Nephron (organoid): Measurements from ENCODE around the gene ALDH1A1.

Experiments
- H3K27ac Mint-ChIP-seq, 3 experiments: 2 replicates each; pipeline ENCODE4 v1.8.0; 2020; ENCODE audit warnings: mixed read lengths in 3 of 3, mild to moderate bottlenecking in 2 of 3, moderate library complexity in 1 of 3
- H3K27me3 Mint-ChIP-seq: 2 replicates; pipeline ENCODE4 v1.8.0; 2021; ENCODE audit warnings: low read depth, mild to moderate bottlenecking, moderate library complexity, mixed read lengths
- H3K36me3 Mint-ChIP-seq: 2 replicates; pipeline ENCODE4 v1.8.0; 2020; ENCODE audit warnings: low read depth, mixed read lengths
- H3K4me1 Mint-ChIP-seq: 2 replicates; pipeline ENCODE4 v1.8.0; 2020; ENCODE audit warnings: mixed read lengths
- H3K4me3 Mint-ChIP-seq, 3 experiments: 2 replicates each; pipeline ENCODE4 v1.8.0; 2020; ENCODE audit warnings: mild to moderate bottlenecking in 3 of 3, mixed read lengths in 3 of 3, moderate library complexity in 2 of 3
- H3K9me3 Mint-ChIP-seq: 2 replicates; pipeline ENCODE4 v1.8.0; 2020; ENCODE audit warnings: mixed read lengths
- TF ChIP-seq, protein P1 (sequence below), 3 experiments: fragments of 200-600 bp; sonication (generic); IDR thresholded peaks; one replicate each; pipeline ENCODE4 v1.5.0; 2021; ENCODE audit warnings: antibody characterized with exemption in 3 of 3; ENCODE audit not compliant: unreplicated experiment in 3 of 3

ALDH1A1 gene

GRCh38 chr9:72858089-72858912, 94.6 kb downstream of the ALDH1A1 start:
- Mint-ChIP-seq H3K9me3 (no peaks in the 10 kb centered on the region), H3K4me1 (peaks cover 17% of the 10 kb centered on the region), H3K27ac (peak overlapping the region in 1 of 3 experiments; percentile 79), H3K4me3 (no peak overlapping the region), H3K27me3 (peaks cover 5% of the 10 kb centered on the region), H3K36me3 (no peaks in the 10 kb centered on the region)
- TF ChIP-seq, protein P1, sequence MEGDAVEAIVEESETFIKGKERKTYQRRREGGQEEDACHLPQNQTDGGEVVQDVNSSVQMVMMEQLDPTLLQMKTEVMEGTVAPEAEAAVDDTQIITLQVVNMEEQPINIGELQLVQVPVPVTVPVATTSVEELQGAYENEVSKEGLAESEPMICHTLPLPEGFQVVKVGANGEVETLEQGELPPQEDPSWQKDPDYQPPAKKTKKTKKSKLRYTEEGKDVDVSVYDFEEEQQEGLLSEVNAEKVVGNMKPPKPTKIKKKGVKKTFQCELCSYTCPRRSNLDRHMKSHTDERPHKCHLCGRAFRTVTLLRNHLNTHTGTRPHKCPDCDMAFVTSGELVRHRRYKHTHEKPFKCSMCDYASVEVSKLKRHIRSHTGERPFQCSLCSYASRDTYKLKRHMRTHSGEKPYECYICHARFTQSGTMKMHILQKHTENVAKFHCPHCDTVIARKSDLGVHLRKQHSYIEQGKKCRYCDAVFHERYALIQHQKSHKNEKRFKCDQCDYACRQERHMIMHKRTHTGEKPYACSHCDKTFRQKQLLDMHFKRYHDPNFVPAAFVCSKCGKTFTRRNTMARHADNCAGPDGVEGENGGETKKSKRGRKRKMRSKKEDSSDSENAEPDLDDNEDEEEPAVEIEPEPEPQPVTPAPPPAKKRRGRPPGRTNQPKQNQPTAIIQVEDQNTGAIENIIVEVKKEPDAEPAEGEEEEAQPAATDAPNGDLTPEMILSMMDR (IDR thresholded peaks at IDR 0.05; ENCODE audit: unreplicated experiment in 3 of 3): no peak

DNA sequence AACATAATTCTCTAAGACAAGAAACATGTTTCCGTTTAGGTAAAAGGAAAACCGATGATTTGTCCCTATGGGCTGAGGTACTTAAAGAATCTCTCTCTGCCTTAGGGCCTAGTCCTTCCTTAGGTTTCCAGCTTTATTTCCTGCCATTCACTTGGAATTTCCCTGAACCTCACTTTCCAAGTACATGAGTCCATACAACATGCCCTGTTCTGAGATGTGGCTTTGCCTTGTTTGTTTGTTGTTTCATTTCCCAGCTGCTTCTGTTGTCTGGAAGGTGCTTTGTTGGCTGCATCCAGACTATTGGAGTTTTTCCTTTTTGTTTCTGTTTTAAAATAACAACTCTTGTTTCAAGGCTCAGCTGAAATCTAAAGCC, 95.2 kb downstream of the ALDH1A1 start:
- TF ChIP-seq, protein P1 (IDR thresholded peaks at IDR 0.05; ENCODE audit: unreplicated experiment in 3 of 3): no peak
- Mint-ChIP-seq H3K36me3 (no peaks in the 10 kb centered on the region), H3K4me3 (no peak overlapping the region), H3K27me3 (peaks cover 5% of the 10 kb centered on the region), H3K9me3 (no peaks in the 10 kb centered on the region), H3K27ac (peak overlapping the region in 1 of 3 experiments; percentile 79), H3K4me1 (peaks cover 17% of the 10 kb centered on the region)

GRCh38 chr9:72856972-72857623, 95.8 kb downstream of the ALDH1A1 start:
- H3K9me3 Mint-ChIP-seq: no peaks in the 10 kb centered on the region
- H3K36me3 Mint-ChIP-seq: no peaks in the 10 kb centered on the region
- H3K4me3 Mint-ChIP-seq: no peak overlapping the region

DNA sequence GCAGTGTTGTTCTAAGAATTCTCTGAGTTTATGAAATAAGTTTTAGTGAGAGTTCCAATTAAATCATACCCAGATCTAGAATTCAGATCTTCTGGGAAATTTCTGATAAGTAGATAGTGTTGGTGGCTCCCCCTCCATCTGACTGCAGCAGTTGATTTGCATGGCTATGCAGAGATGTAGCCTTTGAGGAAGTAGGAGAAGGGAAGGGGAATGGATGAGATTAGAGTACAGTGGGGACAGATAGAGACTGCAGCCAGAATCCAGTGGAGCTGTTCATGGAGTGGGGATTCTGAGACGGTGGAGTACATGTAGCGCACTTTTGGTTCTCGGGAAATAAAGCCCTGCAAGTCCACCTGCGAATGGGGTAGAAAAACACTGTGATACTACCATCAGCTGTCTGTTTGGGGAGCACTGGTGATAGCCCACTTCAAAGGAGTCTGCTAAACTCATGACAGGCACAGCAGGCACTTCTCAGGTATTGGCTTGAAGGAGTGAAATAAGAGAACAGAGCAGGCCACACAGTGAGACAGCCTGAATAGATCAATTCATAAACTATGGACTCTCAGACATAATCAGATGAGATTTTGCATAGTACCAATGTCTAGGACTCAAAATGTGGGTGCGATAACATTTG, 96.8 kb downstream of the ALDH1A1 start:
- Mint-ChIP-seq H3K4me1 (peaks cover 17% of the 10 kb centered on the region), H3K27me3 (peaks cover 8% of the 10 kb centered on the region), H3K4me3 (no peak overlapping the region), H3K36me3 (no peaks in the 10 kb centered on the region), H3K27ac (no peak overlapping the region), H3K9me3 (peaks cover 3% of the 10 kb centered on the region)
- TF ChIP-seq, protein P1 (IDR thresholded peaks at IDR 0.05; ENCODE audit: unreplicated experiment in 3 of 3): no peak

More at GRCh38 chr9:72856972-72857623, 95.8 kb downstream of the ALDH1A1 start:
- peaks cover 5% of the 10 kb centered on the region for H3K27me3 Mint-ChIP-seq
- H3K27ac Mint-ChIP-seq: peak overlapping the region in 2 of 3 experiments; percentile 23 to 69
- TF ChIP-seq, protein P1 (IDR thresholded peaks at IDR 0.05; ENCODE audit: unreplicated experiment in 3 of 3): peak; percentile 61 to 78 (median 72)
- H3K4me1 Mint-ChIP-seq: peaks cover 17% of the 10 kb centered on the region

- H3K36me3 Mint-ChIP-seq: no peaks in the 10 kb centered on the region
- H3K27ac Mint-ChIP-seq: no peak overlapping the region
- no peak overlapping the region for H3K4me3 Mint-ChIP-seq
- peaks cover 17% of the 10 kb centered on the region for H3K4me1 Mint-ChIP-seq
- TF ChIP-seq, protein P1 (IDR thresholded peaks at IDR 0.05; ENCODE audit: unreplicated experiment in 3 of 3): no peak
- H3K27me3 Mint-ChIP-seq: peaks cover 8% of the 10 kb centered on the region
- H3K9me3 Mint-ChIP-seq: peaks cover 3% of the 10 kb centered on the region
These were observed 97.5 kb downstream of the ALDH1A1 start for GRCh38 chr9:72855321-72855720.
